ENCODE measurements around the gene ARID1A. TPM values are rescaled to one million over a fixed set of nuclear protein-coding genes. Genes with fewer than 3 reads are reported as not detected.
A peak's percentile ranks its signal among the peaks of the same experiment; 100 is the strongest.

Gene ARID1A
- polyA plus RNA-seq, 3 donors, result 6.6 to 84.4 (median 9.5) TPM

DNA sequence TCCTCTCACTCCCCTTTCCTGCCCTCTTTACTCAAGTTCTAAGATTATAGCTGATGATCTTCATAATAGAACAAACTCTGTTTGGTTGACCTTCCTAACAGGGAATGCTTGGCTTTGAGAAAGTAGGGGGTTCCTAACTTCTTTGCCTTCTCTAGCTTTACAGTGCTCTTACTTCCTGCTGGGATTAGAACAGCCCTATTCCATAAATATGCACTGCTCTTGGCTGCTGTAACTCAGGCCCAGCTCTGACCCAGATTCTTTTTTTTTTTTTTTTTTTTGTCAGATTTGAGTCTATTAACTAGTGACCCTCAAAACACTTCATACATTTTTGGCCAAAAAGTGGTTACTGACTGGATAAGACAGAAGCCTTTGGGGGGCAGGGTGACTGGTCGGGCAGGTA is 52.5 kb downstream of the ARID1A start:
- Histone ChIP-seq H3K27me3 (ENCODE audit: control insufficient read depth in 2 of 2, insufficient read depth in 2 of 2, low read length in 2 of 2) (no peaks in the 10 kb centered on the region), H2AFZ (ENCODE audit: insufficient read depth, low read depth, low read length, poor library complexity, severe bottlenecking) (no peak overlapping the region), H3K9me3 (replicated peaks in 1 of 2; ENCODE audit: control insufficient read depth in 1 of 2, insufficient read depth in 1 of 2, low read length in 2 of 2) (no peaks in the 10 kb centered on the region), H3K36me3 (replicated peaks in 1 of 2; ENCODE audit: control insufficient read depth in 1 of 2, insufficient read depth in 2 of 2, low read length in 2 of 2) (peaks cover 56 to 84% of the 10 kb centered on the region in 2 donors), H3K4me2 (replicated peaks; ENCODE audit: extremely low read depth, low read length, poor library complexity, severe bottlenecking) (no peak overlapping the region), H3K4me3 (replicated peaks in 1 of 3; ENCODE audit: low read depth in 2 of 3, low read length in 3 of 3) (no peak overlapping the region), H3K27ac (ENCODE audit: low read depth in 1 of 2, low read length in 2 of 2) (peak overlapping the region in 1 of 2 donors; percentile 66), H3K4me1 (ENCODE audit: control insufficient read depth in 1 of 2, insufficient read depth in 2 of 2, low read length in 2 of 2) (peaks cover 25% of the 10 kb centered on the region in 2 donors), H3K79me2 (ENCODE audit: insufficient read depth, low read length) (peaks cover 95% of the 10 kb centered on the region), H4K20me1 (ENCODE audit: insufficient read depth, low read length) (peaks cover 100% of the 10 kb centered on the region), H3K9ac (ENCODE audit: insufficient read depth, low read length, poor library complexity, severe bottlenecking) (no peak overlapping the region)
- intact Hi-C loops (cut with micrococcal nuclease), result no loop called here
- Mint-ChIP-seq H3K4me1 (peaks cover 33% of the 10 kb centered on the region), H3K4me3 (no peak overlapping the region), H3K27me3 (ENCODE audit: low read depth in 3 of 3) (no peaks in the 10 kb centered on the region), H3K27ac (peak overlapping the region in 6 of 7 donors; percentile 25 to 81 (median 58)), H3K36me3 (peaks cover 58 to 84% of the 10 kb centered on the region in 2 donors), H3K9me3 (peaks cover 0 to 5% (median 0%) of the 10 kb centered on the region in 7 donors)
- DNase-seq, result no peak
- WGBS (ENCODE audit: insufficient coverage), result 83% methylated on average over 1 of the region's 1 CpG
- no peak for TF ChIP-seq CTCF (IDR thresholded peaks at IDR 0.05)

- peaks cover 100% of the 10 kb centered on the region for H4K20me1 ChIP-seq (ENCODE audit: insufficient read depth, low read length)
- no peak for DNase-seq
- no peak overlapping the region for H3K4me3 Mint-ChIP-seq
- peaks cover 99% of the 10 kb centered on the region for H3K79me2 ChIP-seq (ENCODE audit: insufficient read depth, low read length)
- 86% methylated on average over 1 of the region's 5 CpGs for WGBS (ENCODE audit: insufficient coverage)
- H3K27ac ChIP-seq (ENCODE audit: low read depth in 1 of 2, low read length in 2 of 2), result peak overlapping the region in 1 of 2 donors; percentile 62
- H3K9ac ChIP-seq (ENCODE audit: insufficient read depth, low read length, poor library complexity, severe bottlenecking), result no peak overlapping the region
- no peak overlapping the region for H3K4me2 ChIP-seq (replicated peaks; ENCODE audit: extremely low read depth, low read length, poor library complexity, severe bottlenecking)
- intact Hi-C loops (cut with micrococcal nuclease), result no loop called here
- no peak overlapping the region for H2AFZ ChIP-seq (ENCODE audit: insufficient read depth, low read depth, low read length, poor library complexity, severe bottlenecking)
- peaks cover 22% of the 10 kb centered on the region for H3K4me1 Mint-ChIP-seq
- no peaks in the 10 kb centered on the region for H3K27me3 Mint-ChIP-seq (ENCODE audit: low read depth in 3 of 3)
- H3K4me3 ChIP-seq (replicated peaks in 1 of 3; ENCODE audit: low read depth in 2 of 3, low read length in 3 of 3), result no peak overlapping the region
- no peaks in the 10 kb centered on the region for H3K27me3 ChIP-seq (ENCODE audit: control insufficient read depth in 2 of 2, insufficient read depth in 2 of 2, low read length in 2 of 2)
- H3K27ac Mint-ChIP-seq, result peak overlapping the region in 3 of 7 donors; percentile 21 to 75 (median 70)
- peaks cover 0 to under 1% (median 0%) of the 10 kb centered on the region in 7 donors for H3K9me3 Mint-ChIP-seq
- peaks cover 63 to 90% of the 10 kb centered on the region in 2 donors for H3K36me3 Mint-ChIP-seq
- TF ChIP-seq CTCF (IDR thresholded peaks at IDR 0.05), result no peak
- H3K4me1 ChIP-seq (ENCODE audit: control insufficient read depth in 1 of 2, insufficient read depth in 2 of 2, low read length in 2 of 2), result peaks cover 13 to 14% of the 10 kb centered on the region in 2 donors
- H3K9me3 ChIP-seq (replicated peaks in 1 of 2; ENCODE audit: control insufficient read depth in 1 of 2, insufficient read depth in 1 of 2, low read length in 2 of 2), result no peaks in the 10 kb centered on the region
- H3K36me3 ChIP-seq (replicated peaks in 1 of 2; ENCODE audit: control insufficient read depth in 1 of 2, insufficient read depth in 2 of 2, low read length in 2 of 2), result peaks cover 63 to 95% of the 10 kb centered on the region in 2 donors
Observed at GRCh38 chr1:26749458-26749857, 53.6 kb downstream of the ARID1A start.
